A549 (cell line): ENCODE measurements around the gene UBE2E3. TPM values are rescaled to one million over a fixed set of nuclear protein-coding genes. Genes with fewer than 3 reads are reported as not detected.

Experiments
- ATAC-seq, 2 experiments: fragments of 200-7000 bp in 1 of 2; fragments of >200 bp in 1 of 2; cut with Nextera tagmentation in 1 of 2; cut with Tn5 transposase in 1 of 2; 3 replicates each; pipeline versions ENCODE4 v1.8.0 to v1.9.1; 2018 to 2020; ENCODE audit warnings: mild to moderate bottlenecking in 1 of 2, moderate library complexity in 1 of 2
- CTCF ChIA-PET: fragments of 300-600 bp; sonication (Branson Sonifier 250); formaldehyde crosslinking; extraction: SDS; loops from one replicate; lab custom pipeline; 2021; ENCODE audit warnings: antibody characterized with exemption, inconsistent platforms; lab: Yijun Ruan, JAX
- POLR2A ChIA-PET: fragments of 350-600 bp; formaldehyde crosslinking; extraction: SDS; loops from one replicate; lab custom pipeline; 2021; ENCODE audit warnings: antibody characterized with exemption, inconsistent platforms; lab: Yijun Ruan, JAX
- DNase-seq, 2 experiments: peaks; one replicate each; pipeline versions ENCODE4 v3.0.0 to v3.0.0-alpha.2; 2011 to 2016; ENCODE audit warnings: low read depth in 1 of 2, low spot score in 1 of 2
- FAIRE-seq: peaks from 2 replicates; lab custom pipeline; 2011; peaks lifted over from hg19 to GRCh38; lab: Jason Lieb, UNC
- H3K27ac ChIP-seq, 2 experiments: fragments of >200 bp; sonication (Bioruptor Twin); formaldehyde crosslinking; 3 replicates each; pipeline ENCODE4 v1.5.1; 2016 to 2017
- H3K4me1 ChIP-seq: fragments of >200 bp; sonication (Bioruptor Twin); formaldehyde crosslinking; 3 replicates; pipeline ENCODE4 v1.6.1; 2016
- H3K4me2 ChIP-seq: fragments of >200 bp; sonication (Bioruptor Twin); formaldehyde crosslinking; 3 replicates; pipeline ENCODE4 v1.6.1; 2016
- H3K4me3 ChIP-seq: fragments of >200 bp; sonication (Bioruptor Twin); formaldehyde crosslinking; 3 replicates; pipeline ENCODE4 v1.5.1; 2016
- H3K9me3 ChIP-seq: fragments of >200 bp; sonication (Bioruptor Twin); formaldehyde crosslinking; 3 replicates; pipeline ENCODE4 v1.6.1; 2016
- CBX2 ChIP-seq: fragments of 200-600 bp; sonication (generic); IDR thresholded peaks from 2 replicates; pipeline ENCODE4 v1.6.1; 2016; ENCODE audit warnings: low read depth, mild to moderate bottlenecking, borderline replicate concordance
- CHD2 ChIP-seq: fragments of 150-350 bp; IDR thresholded peaks from 2 replicates; pipeline ENCODE4 v1.6.1; 2014; ENCODE audit warnings: low read length; ENCODE audit not compliant: partially characterized antibody
- EHF ChIP-seq: fragments of 250-450 bp; sonication (Bioruptor Pico); IDR thresholded peaks from 2 replicates; pipeline ENCODE4 v1.5.0; 2020; ENCODE audit warnings: mild to moderate bottlenecking
- ESRRA ChIP-seq: fragments of 150-350 bp; IDR thresholded peaks from 2 replicates; pipeline ENCODE4 v1.6.1; 2014; ENCODE audit warnings: mild to moderate bottlenecking, low read length, borderline replicate concordance
- FOSB ChIP-seq: fragments of 250-450 bp; sonication (Bioruptor Pico); IDR thresholded peaks from 2 replicates; pipeline ENCODE4 v1.5.0; 2020; ENCODE audit warnings: mild to moderate bottlenecking, moderate library complexity
- FOSL2 ChIP-seq, 2 experiments: fragments of 450-650 bp in 1 of 2; fragments of >200 bp in 1 of 2; sonication (Bioruptor Twin) in 1 of 2; formaldehyde crosslinking; IDR thresholded peaks; 2 replicates each; pipeline versions ENCODE4 v1.5.0 to v1.6.1; 2016 to 2020; ENCODE audit warnings: mild to moderate bottlenecking in 1 of 2, moderate library complexity in 1 of 2
- FOXS1 ChIP-seq: fragments of 250-450 bp; sonication (Bioruptor Pico); IDR thresholded peaks from 2 replicates; pipeline ENCODE4 v1.5.0; 2020; ENCODE audit warnings: mild to moderate bottlenecking, moderate library complexity
- HEYL ChIP-seq: fragments of 250-450 bp; sonication (Bioruptor Pico); IDR thresholded peaks from 2 replicates; pipeline ENCODE4 v1.8.0; 2021; ENCODE audit warnings: mild to moderate bottlenecking, moderate library complexity
- HOXA7 ChIP-seq: fragments of 250-450 bp; sonication (Bioruptor Pico); IDR thresholded peaks from 2 replicates; pipeline ENCODE4 v1.5.0; 2020; ENCODE audit warnings: mild to moderate bottlenecking, moderate library complexity
- HOXB5 ChIP-seq: fragments of 250-450 bp; sonication (Bioruptor Pico); IDR thresholded peaks from 2 replicates; pipeline ENCODE4 v1.5.0; 2020; ENCODE audit warnings: mild to moderate bottlenecking, moderate library complexity
- JUN ChIP-seq, 2 experiments: fragments of >200 bp; sonication (Bioruptor Twin); formaldehyde crosslinking; IDR thresholded peaks; 2 replicates in 1 of 2; 3 replicates in 1 of 2; pipeline ENCODE4 v1.6.1; 2016 to 2017
- JUNB ChIP-seq: fragments of >200 bp; sonication (Bioruptor Twin); formaldehyde crosslinking; IDR thresholded peaks from 2 replicates; pipeline ENCODE4 v1.6.1; 2016
- MAX ChIP-seq: IDR thresholded peaks from 2 replicates; pipeline ENCODE4 v1.6.1; 2012
- MYC ChIP-seq: IDR thresholded peaks from 2 replicates; pipeline ENCODE4 v1.6.1; 2012; ENCODE audit warnings: mild to moderate bottlenecking, inconsistent platforms, low read length, improper control_type of control experiment, borderline replicate concordance
- NPAS2 ChIP-seq: fragments of 250-450 bp; sonication (Bioruptor Pico); IDR thresholded peaks from 2 replicates; pipeline ENCODE4 v1.8.0; 2022; ENCODE audit warnings: mild to moderate bottlenecking, moderate library complexity, borderline replicate concordance
- PHF8 ChIP-seq: fragments of 200-600 bp; sonication (generic); IDR thresholded peaks from 2 replicates; pipeline ENCODE4 v1.6.1; 2016; ENCODE audit warnings: low read depth, mild to moderate bottlenecking, antibody characterized with exemption, moderate library complexity, borderline replicate concordance
- POLR2A ChIP-seq: IDR thresholded peaks from 2 replicates; pipeline ENCODE4 v1.6.1; 2012; ENCODE audit warnings: mild to moderate bottlenecking, low read length
- POLR2AphosphoS2 ChIP-seq: conservative IDR thresholded peaks from 2 replicates; pipeline ENCODE4 v1.6.1; 2012; ENCODE audit warnings: low read length, improper control_type of control experiment, inconsistent platforms
- RAD21 ChIP-seq, 2 experiments: fragments of >200 bp in 1 of 2; sonication (Bioruptor Twin) in 1 of 2; formaldehyde crosslinking in 1 of 2; IDR thresholded peaks in 1 of 2; conservative IDR thresholded peaks in 1 of 2; 2 replicates in 1 of 2; 3 replicates in 1 of 2; pipeline ENCODE4 v1.6.1; 2012 to 2018; ENCODE audit warnings: inconsistent platforms in 1 of 2
- RFX5 ChIP-seq: fragments of 450-650 bp; IDR thresholded peaks from 2 replicates; pipeline ENCODE4 v1.7.1; 2014; ENCODE audit warnings: antibody characterized with exemption, mild to moderate bottlenecking, moderate library complexity
- RNF2 ChIP-seq: fragments of 200-600 bp; sonication (generic); IDR thresholded peaks from 2 replicates; pipeline ENCODE4 v1.6.1; 2016; ENCODE audit warnings: low read depth, mild to moderate bottlenecking, antibody characterized with exemption, moderate library complexity, borderline replicate concordance
- TP53 ChIP-seq: fragments of 250-450 bp; sonication (Bioruptor Pico); IDR thresholded peaks from 2 replicates; pipeline ENCODE4 v1.5.0; 2021; ENCODE audit warnings: mild to moderate bottlenecking, moderate library complexity
- ZFP36 ChIP-seq: fragments of 450-650 bp; IDR thresholded peaks from 2 replicates; pipeline ENCODE4 v1.6.1; 2014; ENCODE audit warnings: borderline replicate concordance; ENCODE audit not compliant: partially characterized antibody
- WGBS: methylation state at CpG from one replicate; pipeline ENCODE4 v1.1.6; 2017; ENCODE audit errors: missing lambda C conversion rate; 5-methylcytosine and 5-hydroxymethylcytosine counted together
- polyA plus RNA-seq, 4 experiments: library from polyadenylated mRNA; depleted of rRNA in 3 of 4; stranded (reverse); fragments of >200 nt; fragmentation: RNase III in 1 of 4; extraction: RNeasy Plus Mini Kit Qiagen cat#74134 plus additional on column Dnase treatment in 1 of 4; gene quantifications; 2 replicates in 3 of 4; 3 replicates in 1 of 4; pipeline ENCODE4 v1.2.3, GENCODE V29; 2011 to 2017
- TF ChIP-seq, protein P1 (sequence below): IDR thresholded peaks from 2 replicates; pipeline ENCODE4 v1.6.1; 2012
- TF ChIP-seq, protein P2 (sequence below): fragments of 450-650 bp; IDR thresholded peaks from 2 replicates; pipeline ENCODE4 v1.6.1; 2014; ENCODE audit warnings: antibody characterized with exemption
- TF ChIP-seq, protein P3 (sequence below): fragments of >200 bp; sonication (Bioruptor Twin); formaldehyde crosslinking; IDR thresholded peaks from 2 replicates; pipeline ENCODE4 v1.6.1; 2016
- TF ChIP-seq, protein P4 (sequence below): fragments of >200 bp; sonication (Bioruptor Twin); formaldehyde crosslinking; IDR thresholded peaks from 3 replicates; pipeline ENCODE4 v1.5.1; 2016
- TF ChIP-seq, protein P5 (sequence below): fragments of 150-350 bp; IDR thresholded peaks from 2 replicates; pipeline ENCODE4 v1.6.1; 2014; ENCODE audit warnings: low read depth, mild to moderate bottlenecking, low read length

UBE2E3 gene
- polyA plus RNA-seq, 2 of the 4 experiments (the other 2 are of a cell fraction): 54.0 to 70.6 TPM

DNA sequence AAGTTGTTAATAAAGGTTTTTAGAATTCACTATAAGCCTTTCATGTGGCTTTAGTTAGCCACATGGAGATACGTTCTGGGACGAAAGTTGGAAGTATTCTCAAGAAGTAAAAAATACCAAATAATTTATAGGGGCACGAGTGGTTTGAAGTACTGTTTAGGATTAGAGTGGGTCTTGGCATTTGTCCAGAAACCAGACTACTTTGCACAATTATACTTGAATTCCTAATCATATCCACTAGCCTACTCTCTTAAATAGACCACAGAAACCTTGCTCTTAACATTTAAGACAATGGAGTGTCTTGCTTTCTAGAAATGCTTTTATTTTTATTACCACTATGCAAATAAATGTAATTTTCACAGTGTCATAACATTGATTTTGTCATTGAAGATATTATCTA lies 44.6 kb downstream of the UBE2E3 start:
- Histone ChIP-seq H3K27ac (no peak overlapping the region), H3K4me2 (no peak overlapping the region), H3K9me3 (no peaks in the 10 kb centered on the region), H3K4me1 (peaks cover 6% of the 10 kb centered on the region; the same call in 1 of the 3 replicates), H3K4me3 (no peak overlapping the region)
- WGBS: 92% methylated on average over 3 of the region's 3 CpGs
- FAIRE-seq (no peak), ATAC-seq (no peak), DNase-seq (no peak)
- TF ChIP-seq, protein P1, sequence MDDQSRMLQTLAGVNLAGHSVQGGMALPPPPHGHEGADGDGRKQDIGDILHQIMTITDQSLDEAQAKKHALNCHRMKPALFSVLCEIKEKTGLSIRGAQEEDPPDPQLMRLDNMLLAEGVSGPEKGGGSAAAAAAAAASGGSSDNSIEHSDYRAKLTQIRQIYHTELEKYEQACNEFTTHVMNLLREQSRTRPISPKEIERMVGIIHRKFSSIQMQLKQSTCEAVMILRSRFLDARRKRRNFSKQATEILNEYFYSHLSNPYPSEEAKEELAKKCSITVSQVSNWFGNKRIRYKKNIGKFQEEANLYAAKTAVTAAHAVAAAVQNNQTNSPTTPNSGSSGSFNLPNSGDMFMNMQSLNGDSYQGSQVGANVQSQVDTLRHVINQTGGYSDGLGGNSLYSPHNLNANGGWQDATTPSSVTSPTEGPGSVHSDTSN: no peak
- TF ChIP-seq POLR2A (no peak), FOSL2 (IDR thresholded peaks at IDR 0.05) (no peak), FOSL2 (CRISPR knock-in tag; IDR thresholded peaks at IDR 0.05) (no peak), POLR2AphosphoS2 (no peak), MAX (no peak), ZFP36 (no peak), JUN (IDR thresholded peaks at IDR 0.05) (no peak), HOXB5 (CRISPR knock-in tag) (no peak), HEYL (CRISPR knock-in tag) (no peak), MYC (no peak), EHF (no peak), HOXA7 (CRISPR knock-in tag) (no peak), RNF2 (no peak), RFX5 (no peak), FOXS1 (CRISPR knock-in tag) (no peak)
- TF ChIP-seq, protein P2, sequence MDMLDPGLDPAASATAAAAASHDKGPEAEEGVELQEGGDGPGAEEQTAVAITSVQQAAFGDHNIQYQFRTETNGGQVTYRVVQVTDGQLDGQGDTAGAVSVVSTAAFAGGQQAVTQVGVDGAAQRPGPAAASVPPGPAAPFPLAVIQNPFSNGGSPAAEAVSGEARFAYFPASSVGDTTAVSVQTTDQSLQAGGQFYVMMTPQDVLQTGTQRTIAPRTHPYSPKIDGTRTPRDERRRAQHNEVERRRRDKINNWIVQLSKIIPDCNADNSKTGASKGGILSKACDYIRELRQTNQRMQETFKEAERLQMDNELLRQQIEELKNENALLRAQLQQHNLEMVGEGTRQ: no peak
- TF ChIP-seq, protein P3, sequence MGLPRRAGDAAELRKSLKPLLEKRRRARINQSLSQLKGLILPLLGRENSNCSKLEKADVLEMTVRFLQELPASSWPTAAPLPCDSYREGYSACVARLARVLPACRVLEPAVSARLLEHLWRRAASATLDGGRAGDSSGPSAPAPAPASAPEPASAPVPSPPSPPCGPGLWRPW: no peak
- CTCF ChIA-PET: no interaction called here
- POLR2A ChIA-PET: no interaction called here

- WGBS: 100% methylated on average over 2 of the region's 2 CpGs
- H3K4me1 ChIP-seq: no peaks in the 10 kb centered on the region
- CTCF ChIA-PET: no interaction called here
Measured at GRCh38 chr2:181036445-181036844, 56.0 kb downstream of the UBE2E3 start.

DNA sequence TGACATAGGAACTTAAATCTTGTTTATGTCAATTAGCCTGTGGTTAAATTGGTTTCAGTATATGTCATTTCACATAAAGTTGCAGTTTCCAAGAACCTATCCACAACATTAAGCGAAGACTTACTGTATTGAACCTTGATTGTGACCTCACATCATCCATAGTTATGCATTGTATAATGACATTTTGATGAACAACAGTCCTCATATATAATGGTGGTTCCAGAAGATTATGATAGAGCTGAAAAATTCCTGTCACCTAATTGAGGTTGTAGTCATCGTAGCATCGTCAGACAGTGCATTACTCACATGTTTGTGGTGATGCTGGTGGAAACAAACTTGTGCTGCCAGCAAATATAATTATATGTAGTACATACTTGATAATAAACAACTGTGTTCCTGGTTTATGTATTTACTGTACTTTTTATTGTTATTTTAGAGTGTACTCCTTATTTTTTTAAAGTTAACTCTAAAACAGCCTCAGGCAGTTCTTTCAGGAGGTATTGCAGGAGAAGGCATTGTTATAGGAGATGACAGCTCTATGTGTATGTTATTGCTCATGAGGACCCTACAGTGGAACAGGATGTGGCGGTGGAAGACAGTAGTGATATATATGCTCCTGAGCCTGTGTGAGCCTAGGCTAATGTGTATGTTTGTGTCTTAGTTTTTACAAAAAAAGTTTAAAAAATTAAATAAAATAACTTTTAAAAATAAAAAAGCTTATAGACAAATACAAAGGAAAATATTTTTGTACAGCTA lies 56.6 kb downstream of the UBE2E3 start:
- Histone ChIP-seq H3K4me1 (no peaks in the 10 kb centered on the region), H3K27ac (no peak overlapping the region), H3K9me3 (no peaks in the 10 kb centered on the region), H3K4me2 (no peak overlapping the region), H3K4me3 (no peak overlapping the region)
- POLR2A ChIA-PET: no interaction called here
- TF ChIP-seq, protein P4, sequence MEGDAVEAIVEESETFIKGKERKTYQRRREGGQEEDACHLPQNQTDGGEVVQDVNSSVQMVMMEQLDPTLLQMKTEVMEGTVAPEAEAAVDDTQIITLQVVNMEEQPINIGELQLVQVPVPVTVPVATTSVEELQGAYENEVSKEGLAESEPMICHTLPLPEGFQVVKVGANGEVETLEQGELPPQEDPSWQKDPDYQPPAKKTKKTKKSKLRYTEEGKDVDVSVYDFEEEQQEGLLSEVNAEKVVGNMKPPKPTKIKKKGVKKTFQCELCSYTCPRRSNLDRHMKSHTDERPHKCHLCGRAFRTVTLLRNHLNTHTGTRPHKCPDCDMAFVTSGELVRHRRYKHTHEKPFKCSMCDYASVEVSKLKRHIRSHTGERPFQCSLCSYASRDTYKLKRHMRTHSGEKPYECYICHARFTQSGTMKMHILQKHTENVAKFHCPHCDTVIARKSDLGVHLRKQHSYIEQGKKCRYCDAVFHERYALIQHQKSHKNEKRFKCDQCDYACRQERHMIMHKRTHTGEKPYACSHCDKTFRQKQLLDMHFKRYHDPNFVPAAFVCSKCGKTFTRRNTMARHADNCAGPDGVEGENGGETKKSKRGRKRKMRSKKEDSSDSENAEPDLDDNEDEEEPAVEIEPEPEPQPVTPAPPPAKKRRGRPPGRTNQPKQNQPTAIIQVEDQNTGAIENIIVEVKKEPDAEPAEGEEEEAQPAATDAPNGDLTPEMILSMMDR: no peak
- TF ChIP-seq ZFP36 (no peak), RAD21 (conservative IDR thresholded peaks at IDR 0.05 in 1 of 2, IDR thresholded peaks at IDR 0.05 in 1 of 2) (no peak), FOSB (CRISPR knock-in tag) (no peak), ESRRA (no peak)
- TF ChIP-seq, protein P3: no peak
- TF ChIP-seq, protein P5, sequence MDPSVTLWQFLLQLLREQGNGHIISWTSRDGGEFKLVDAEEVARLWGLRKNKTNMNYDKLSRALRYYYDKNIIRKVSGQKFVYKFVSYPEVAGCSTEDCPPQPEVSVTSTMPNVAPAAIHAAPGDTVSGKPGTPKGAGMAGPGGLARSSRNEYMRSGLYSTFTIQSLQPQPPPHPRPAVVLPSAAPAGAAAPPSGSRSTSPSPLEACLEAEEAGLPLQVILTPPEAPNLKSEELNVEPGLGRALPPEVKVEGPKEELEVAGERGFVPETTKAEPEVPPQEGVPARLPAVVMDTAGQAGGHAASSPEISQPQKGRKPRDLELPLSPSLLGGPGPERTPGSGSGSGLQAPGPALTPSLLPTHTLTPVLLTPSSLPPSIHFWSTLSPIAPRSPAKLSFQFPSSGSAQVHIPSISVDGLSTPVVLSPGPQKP: no peak
- CTCF ChIA-PET: interaction anchor here (1.0 kb wide), 1 partner anchor 22 kb away, joined by 4 read pairs; no protein-coding TSS in a partner anchor
- 77% methylated on average over 4 of the region's 4 CpGs for WGBS
- DNase-seq (no peak), FAIRE-seq (no peak), ATAC-seq (no peak)

More at GRCh38 chr2:181036445-181036844, 56.0 kb downstream of the UBE2E3 start:
- no peaks in the 10 kb centered on the region for H3K9me3 ChIP-seq
- TF ChIP-seq NPAS2 (CRISPR knock-in tag) (no peak), PHF8 (no peak), TP53 (CRISPR knock-in tag) (no peak), JUNB (no peak), CBX2 (no peak), CHD2 (no peak), FOXS1 (CRISPR knock-in tag) (no peak)
- H3K4me3 ChIP-seq: no peak overlapping the region
- DNase-seq: no peak
- no peak overlapping the region for H3K4me2 ChIP-seq
- H3K27ac ChIP-seq: no peak overlapping the region
- ATAC-seq: no peak
- FAIRE-seq: no peak
- POLR2A ChIA-PET: no interaction called here
